ENCODE data around the gene SCGB3A1. TPM values are rescaled to one million over a fixed set of nuclear protein-coding genes. Genes with fewer than 3 reads are reported as not detected.

The SCGB3A1 gene
- total and polyA plus RNA-seq, 9 of the 15 experiments (the other 6 are each of a cell fraction or from before 2014, with no cell fraction given) = 0.33 TPM; not detected in 8

- TF ChIP-seq RERE (CRISPR knock-in tag; IDR thresholded peaks at IDR 0.05; ENCODE audit: borderline replicate concordance) = no peak
- TF ChIP-seq ZNF79 (CRISPR knock-in tag; IDR thresholded peaks at IDR 0.05; ENCODE audit: low read depth) = no peak
- TF ChIP-seq PHB2 (IDR thresholded peaks at IDR 0.05; ENCODE audit: low read depth) = peak; percentile 45; the same call in 1 of the 2 replicates
- TF ChIP-seq CEBPB (tag; IDR thresholded peaks at IDR 0.05) = peak; percentile 72
- TF ChIP-seq GTF3C2 (IDR thresholded peaks at IDR 0.05; ENCODE audit: borderline replicate concordance, extremely low read depth, insufficient read length) = no peak
- TF ChIP-seq CTCF (IDR thresholded peaks at IDR 0.05 in 2 of 3, conservative IDR thresholded peaks at IDR 0.05 in 1 of 3; ENCODE audit: insufficient read depth in 2 of 3, low read depth in 1 of 3, low read length in 3 of 3) = no peak
- TF ChIP-seq BRD9 (IDR thresholded peaks at IDR 0.05; ENCODE audit: low read depth, partially characterized antibody) = no peak
- TF ChIP-seq HMGN3 (IDR thresholded peaks at IDR 0.05; ENCODE audit: borderline replicate concordance, extremely low read depth, insufficient read length, low read depth, low read length) = no peak
- TF ChIP-seq MAX (CRISPR knock-in tag; IDR thresholded peaks at IDR 0.05) = no peak
- no peak for TF ChIP-seq OTX1 (CRISPR knock-in tag; IDR thresholded peaks at IDR 0.05)
- no peak for TF ChIP-seq ZNF12 (CRISPR knock-in tag; IDR thresholded peaks at IDR 0.05)
- 0 out of 2 replicates have a peak, but pooled peaks have one; percentile 28 for TF ChIP-seq ZEB2 (IDR thresholded peaks at IDR 0.05)
- TF ChIP-seq CHD1 (IDR thresholded peaks at IDR 0.05; ENCODE audit: low read length) = no peak
- TF ChIP-seq BRF1 (IDR thresholded peaks at IDR 0.05; ENCODE audit: borderline replicate concordance, extremely low read depth, insufficient read length) = no peak
- peak; percentile 81 for TF ChIP-seq NCOR1 (IDR thresholded peaks at IDR 0.05)
- no peak for TF ChIP-seq PATZ1 (CRISPR knock-in tag; IDR thresholded peaks at IDR 0.05; ENCODE audit: borderline replicate concordance)
These were observed 37.8 kb downstream of the SCGB3A1 start (continued) for GRCh38 chr5:180553530-180553929.
